Esophagus muscularis mucosa (tissue), 4 donors: ENCODE data around the gene IFI16.

Source experiments
- EP300 ChIP-seq: sonication (generic); formaldehyde crosslinking; IDR thresholded peaks from one replicate; pipeline ENCODE4 v1.6.1; 2017; ENCODE audit warnings: antibody characterized with exemption
- POLR2A ChIP-seq: fragments of 450-650 bp; IDR thresholded peaks from one replicate; pipeline ENCODE4 v1.6.1; 2017; ENCODE audit warnings: antibody characterized with exemption, moderate library complexity, mild to moderate bottlenecking, low read depth
- POLR2AphosphoS5 ChIP-seq, 2 donors: sonication (generic); formaldehyde crosslinking; IDR thresholded peaks; one replicate each; pipeline ENCODE4 v1.6.1; 2017; ENCODE audit warnings: antibody characterized with exemption in 2 of 2
- TF ChIP-seq, protein P1 (sequence below), 3 experiments: fragments of 200-600 bp in 2 of 3; fragments of 450-650 bp in 1 of 3; sonication (generic) in 2 of 3; IDR thresholded peaks; one replicate each; pipeline ENCODE4 v1.5.1; 2017 to 2019; ENCODE audit warnings: antibody characterized with exemption in 3 of 3, mild to moderate bottlenecking in 2 of 3, moderate library complexity in 1 of 3

DNA sequence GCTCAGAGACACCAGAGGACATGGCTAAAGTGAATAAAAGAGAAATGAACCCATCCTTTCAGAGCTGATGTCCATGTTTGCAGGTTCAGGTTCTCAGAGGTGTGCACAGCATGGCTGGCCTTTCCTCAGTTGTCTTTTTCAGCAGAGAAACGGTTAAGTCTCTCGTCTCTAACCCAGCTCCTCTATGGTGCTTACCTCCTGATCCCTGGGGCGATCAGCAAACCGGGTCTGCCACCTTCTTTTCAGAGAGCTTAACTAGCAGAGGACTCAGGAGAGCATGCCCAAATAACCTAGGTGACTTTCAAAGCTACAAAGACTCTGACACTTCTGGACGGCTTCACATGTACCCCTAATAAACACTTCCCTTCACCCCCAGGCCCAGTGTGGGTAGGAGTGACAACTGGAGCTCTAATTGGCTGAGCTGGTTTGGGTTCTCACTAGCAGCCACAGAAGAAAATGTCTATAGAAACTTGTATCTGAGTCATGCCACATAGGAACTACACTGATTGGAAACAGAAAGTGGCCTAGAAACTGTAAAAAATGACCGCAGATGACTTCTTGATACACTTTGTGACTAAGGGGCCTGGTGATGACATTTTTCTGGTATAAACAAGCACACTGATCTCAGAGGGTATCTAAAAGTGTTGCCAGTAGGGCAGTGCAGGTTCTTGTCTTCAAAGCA lies 66.9 kb downstream of the IFI16 start, which contains the start of gene AIM2:
- TF ChIP-seq, protein P1, sequence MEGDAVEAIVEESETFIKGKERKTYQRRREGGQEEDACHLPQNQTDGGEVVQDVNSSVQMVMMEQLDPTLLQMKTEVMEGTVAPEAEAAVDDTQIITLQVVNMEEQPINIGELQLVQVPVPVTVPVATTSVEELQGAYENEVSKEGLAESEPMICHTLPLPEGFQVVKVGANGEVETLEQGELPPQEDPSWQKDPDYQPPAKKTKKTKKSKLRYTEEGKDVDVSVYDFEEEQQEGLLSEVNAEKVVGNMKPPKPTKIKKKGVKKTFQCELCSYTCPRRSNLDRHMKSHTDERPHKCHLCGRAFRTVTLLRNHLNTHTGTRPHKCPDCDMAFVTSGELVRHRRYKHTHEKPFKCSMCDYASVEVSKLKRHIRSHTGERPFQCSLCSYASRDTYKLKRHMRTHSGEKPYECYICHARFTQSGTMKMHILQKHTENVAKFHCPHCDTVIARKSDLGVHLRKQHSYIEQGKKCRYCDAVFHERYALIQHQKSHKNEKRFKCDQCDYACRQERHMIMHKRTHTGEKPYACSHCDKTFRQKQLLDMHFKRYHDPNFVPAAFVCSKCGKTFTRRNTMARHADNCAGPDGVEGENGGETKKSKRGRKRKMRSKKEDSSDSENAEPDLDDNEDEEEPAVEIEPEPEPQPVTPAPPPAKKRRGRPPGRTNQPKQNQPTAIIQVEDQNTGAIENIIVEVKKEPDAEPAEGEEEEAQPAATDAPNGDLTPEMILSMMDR (IDR thresholded peaks at IDR 0.05), result no peak
- TF ChIP-seq EP300 (no peak), POLR2AphosphoS5 (IDR thresholded peaks at IDR 0.05) (no peak), POLR2A (no peak)
